Activated CD4-positive, alpha-beta T cell treated with anti-CD3 and anti-CD28 coated beads for 4 hours (primary cell): ENCODE data around the gene LRRC28.
A peak's percentile ranks its signal among the peaks of the same experiment; 100 is the strongest.

Source experiments
- DNase-seq, 2 donors: peaks; one replicate each; pipeline ENCODE4 v3.0.0-alpha.2; 2020

The LRRC28 gene

DNA sequence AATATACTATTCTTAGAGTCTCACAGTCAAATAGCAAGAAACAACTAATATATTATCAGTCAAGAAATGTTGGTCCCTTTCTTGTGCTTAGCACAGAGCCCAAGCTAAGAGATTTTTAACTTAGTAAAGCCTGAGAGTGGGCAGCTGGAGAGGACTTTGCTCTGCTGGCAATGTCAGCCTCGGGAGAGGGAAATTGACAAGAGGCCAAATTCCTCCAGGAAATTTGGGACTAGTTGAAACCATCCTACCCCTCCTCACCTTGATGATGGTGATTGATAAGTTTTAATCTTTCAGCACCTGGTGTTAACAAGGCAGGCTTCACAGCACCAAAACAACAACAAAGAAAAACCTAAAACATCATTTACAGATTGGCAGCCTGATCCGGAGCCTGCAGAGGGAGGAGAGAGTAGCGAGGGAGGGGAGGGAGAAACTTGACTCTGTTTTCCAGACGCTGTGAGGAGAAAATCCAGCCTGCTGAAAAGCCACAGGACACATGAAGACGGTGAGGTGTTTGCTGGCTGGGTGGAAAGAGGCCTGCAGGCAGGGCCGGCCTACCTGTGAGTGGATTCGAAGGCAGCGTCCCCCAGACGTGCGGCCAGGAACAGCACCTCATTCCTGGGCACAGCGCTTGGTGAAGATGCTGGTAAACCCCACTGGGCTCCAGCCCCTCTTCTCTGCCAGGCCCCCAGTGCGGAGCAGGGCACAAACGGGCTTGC, 150.9 kb downstream of the LRRC28 start:
- DNase-seq = no peak

DNA sequence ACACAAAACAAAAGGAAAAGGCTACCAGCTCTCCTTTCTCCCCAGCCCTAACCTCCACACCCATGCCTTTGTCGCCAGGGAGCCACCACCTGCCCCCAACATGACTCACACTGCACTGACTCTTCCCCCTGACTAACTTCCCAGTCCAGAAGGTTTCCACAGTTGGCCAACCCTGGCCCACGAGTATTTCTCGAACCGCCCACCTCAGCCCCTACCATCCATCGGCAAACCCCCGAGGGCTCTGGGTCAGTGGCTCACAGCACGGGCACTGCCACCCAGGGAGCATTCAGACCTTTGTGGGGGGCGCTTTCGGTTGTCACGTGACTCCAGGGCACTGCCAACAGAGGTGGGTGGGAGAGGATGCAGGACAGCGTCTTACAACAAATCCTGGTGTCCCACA, 152.3 kb downstream of the LRRC28 start:
- no peak for DNase-seq

DNA sequence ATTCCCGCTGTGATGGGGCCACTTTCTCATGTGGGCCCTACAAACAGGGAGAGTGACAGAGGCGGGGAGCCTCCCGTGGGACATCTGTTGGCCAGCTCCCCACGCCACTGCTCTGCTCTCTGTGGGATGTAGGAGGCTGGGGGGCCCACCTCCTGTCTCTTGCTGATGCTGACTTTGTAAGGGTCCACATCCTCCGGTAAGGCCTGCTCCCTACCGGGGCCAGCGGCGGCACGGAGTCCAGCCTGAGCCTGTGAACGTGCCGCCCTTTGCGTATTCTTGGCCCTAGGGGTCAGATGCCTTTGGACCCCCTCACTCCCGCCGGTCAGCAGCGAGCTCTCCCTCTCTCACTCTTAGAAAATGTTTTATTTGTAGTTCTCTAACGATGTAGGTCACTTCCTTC, 153.2 kb downstream of the LRRC28 start:
- no peak for DNase-seq

DNA sequence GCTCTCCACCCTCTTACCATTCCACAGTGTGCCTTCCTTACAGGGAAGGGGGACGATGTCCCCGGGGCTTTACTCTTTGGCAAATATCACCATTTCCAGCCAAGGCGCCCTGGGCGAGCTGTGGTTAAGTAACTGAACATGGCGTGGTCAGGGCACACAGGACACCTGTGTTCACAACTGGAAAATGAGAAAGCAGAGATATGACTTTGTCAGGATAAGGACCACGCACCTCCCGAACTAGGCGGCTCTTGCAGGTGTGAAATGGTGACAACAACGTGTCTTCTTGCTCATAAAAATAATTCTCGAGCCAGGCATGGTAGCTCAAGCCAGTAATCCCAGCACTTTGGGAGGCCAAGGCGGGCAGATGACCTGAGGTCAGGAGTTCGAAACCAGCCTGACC, 154.8 kb downstream of the LRRC28 start:
- no peak for DNase-seq

DNA sequence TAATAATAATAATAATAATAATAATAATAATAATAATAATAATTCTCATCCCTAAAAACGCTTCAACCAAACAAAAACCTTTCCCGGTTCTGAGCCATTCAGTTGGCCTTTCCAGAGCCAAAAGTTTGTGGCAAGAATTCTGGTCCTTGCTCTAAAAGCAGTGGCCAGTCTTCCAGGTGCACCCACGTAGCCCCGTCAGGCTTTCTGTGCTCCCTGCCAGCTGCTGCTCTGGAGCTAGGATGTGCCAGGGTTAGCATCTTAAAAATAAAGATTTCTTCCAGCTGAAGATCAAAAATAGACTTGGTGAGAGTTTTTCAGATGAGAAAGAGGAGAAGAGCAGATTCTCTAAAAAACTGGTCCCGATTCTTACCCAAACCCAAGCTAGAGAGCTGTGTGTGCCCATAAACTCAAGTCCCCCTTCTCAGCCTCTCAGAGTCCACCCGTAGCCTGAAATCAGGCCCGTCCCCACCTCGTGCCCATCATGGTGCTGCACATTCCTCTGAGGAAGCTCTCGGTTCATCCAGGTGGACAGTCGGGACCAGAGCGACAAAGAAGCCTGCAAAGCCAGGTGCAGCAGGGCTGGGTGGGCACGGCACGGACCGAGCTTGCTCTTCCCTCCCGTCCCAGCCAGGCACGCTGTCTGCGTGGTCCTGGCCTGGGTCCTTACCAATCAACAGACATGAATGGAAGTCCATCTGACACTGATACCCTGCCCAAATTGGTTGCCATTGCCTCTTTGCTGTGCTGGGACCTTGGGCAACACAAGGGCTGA, 155.6 kb downstream of the LRRC28 start:
- no peak for DNase-seq

DNA sequence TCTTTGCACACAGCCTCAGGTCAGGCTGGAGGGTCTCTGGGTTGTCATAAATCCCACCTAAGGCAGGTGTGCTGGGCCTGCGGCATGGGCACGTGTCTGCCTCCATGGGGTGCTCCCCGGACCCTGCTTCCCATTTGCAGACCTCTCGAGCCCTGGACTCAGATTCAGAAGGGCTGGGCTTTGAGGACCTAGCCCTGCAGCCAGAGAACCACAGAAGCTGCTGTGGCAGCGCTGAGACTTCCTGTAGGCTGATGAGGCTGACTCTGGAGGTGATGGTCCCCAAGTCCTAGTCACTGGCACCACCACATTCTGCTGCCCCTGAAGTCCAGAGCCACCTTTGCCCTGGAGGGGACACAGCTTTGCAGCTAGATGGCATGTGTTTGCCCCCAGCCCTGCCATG, 156.4 kb downstream of the LRRC28 start:
- DNase-seq = no peak

DNA sequence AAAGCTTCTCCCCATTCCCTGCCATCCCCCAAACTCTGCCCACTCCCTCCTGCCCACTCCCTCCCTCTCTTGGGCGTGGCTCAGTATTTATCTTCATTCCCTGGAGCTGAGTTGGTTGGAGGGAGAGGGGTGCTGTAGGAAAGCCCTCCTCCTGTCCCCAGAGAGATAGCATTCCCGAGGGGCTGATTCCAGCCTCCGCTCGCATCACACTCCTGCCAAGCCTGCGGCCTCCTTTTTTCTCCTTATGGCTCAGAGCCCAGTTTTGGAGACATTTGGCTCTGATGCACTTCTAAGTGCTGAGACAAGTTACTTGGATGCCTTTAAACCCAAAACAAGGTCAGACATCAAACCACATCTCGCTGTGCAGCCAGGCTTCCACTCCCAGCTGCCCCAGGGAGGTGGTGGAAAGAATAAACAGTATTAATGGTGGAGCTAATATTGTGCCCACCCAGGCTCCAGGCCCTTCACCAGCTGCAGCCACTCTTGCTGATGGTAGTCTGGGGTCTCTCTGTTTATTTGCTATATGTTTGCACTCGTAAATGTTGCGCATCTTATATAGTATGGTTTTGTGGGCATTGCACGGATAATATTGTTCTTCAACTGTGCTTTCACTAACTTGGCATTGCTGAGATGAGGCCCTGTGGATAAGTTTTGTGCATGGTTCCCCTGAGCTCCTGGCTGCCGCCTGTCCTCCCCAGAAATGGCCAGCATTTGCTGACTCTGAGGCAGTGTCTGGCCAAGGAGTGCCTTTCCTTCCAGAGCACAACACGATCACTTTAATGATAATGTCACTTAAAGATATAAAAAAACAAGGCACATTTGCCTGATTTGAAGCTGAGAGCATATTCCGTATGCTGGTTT, 157.2 kb downstream of the LRRC28 start:
- DNase-seq = no peak

DNA sequence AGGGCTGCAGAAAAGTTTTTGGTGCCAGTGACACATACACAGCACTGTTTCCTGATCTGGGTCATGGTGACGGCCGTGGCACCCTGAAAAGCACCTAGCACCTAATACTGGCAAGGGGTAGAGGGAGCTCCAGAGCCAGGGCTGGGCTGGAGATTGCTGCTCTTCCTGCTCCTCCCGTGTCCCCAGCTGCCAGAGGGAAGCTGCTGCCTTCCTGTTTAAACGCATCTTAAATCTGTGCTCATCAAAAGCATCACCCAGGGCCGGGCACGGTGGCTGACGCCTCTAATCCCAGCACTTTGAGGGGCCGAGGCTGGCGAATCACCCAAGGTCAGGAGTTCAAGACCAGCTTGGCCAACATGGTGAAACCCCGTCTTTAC, 157.8 kb downstream of the LRRC28 start:
- peak in 1 of 2 donors; percentile 34 for DNase-seq

DNA sequence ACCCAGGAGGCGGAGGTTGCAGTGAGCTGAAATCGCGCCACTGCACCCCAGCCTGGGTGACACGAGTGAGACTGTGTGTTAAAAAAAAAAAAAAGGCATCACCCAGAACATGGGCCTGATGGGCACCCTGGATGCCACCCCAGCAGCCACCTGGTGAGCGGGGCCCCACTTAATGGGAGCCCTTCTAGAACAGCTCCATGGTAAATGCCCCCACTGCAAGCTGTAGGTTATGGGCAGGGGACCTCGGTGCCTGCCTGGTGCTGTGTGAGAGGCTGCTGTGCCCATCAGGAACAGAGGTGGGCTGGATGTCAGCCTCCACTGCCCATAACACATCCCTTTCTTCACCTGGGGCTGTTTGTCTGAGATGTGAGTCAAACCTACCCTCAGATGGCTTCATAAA, 158.3 kb downstream of the LRRC28 start:
- no peak for DNase-seq

DNA sequence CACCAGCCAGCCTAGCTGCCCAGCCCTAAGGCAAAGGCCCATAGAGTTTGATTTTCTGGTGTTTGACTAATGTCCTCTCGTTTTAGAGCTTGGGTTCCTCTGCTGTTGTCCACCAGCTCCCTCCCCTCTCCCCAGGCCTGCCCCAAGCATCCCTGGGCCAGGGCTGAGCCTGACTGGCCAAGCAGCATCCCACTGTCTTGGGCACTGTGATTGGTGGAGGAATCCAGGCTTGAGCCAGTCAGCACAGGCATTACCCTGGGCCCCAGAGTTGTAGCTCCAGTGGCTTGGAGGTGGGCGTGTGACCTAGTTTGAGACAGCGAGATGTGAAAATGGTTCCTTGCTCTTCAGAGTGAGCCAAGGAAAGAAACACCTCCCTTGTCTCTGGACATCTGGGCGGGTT, 159.2 kb downstream of the LRRC28 start:
- DNase-seq = no peak

DNA sequence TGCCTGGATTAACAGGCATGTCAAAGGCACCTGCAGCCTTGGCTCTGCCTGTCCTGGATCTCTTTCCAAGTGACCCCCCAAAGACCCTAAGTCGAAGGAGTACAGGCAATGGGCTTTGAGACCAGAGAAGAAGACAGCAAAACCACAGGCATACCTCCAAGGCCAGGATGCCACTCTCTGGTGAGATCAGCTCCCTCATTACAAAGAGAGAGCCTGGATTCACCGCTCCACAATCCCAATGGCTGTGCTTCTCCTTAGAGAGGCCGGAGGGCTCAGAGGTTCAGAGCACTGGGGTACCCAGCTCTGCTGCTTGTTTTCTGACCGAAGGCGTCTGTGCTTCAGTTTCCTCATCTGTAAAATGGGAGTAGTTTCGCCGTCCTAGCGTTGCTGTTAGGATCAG, 160.0 kb downstream of the LRRC28 start:
- DNase-seq = no peak

DNA sequence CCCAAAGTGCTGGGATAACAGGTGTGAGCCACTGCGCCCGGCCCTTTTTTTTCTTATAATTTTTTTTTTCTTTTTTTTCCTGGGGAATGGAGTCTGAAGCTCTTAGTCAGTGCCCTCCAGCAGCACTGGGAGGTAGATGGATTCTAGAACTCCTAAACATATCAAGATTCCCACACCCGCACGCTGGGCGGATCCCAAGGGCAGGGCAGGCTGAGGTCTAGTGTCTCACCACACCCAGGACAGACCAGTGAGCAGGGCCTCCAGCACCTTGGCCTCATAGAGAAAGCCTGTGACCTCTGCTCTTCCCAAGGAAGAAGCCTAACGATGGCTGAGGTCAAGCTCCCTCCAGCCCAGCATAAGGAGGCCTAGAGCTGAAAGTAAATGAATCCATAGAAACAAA, 160.8 kb downstream of the LRRC28 start:
- DNase-seq = no peak

DNA sequence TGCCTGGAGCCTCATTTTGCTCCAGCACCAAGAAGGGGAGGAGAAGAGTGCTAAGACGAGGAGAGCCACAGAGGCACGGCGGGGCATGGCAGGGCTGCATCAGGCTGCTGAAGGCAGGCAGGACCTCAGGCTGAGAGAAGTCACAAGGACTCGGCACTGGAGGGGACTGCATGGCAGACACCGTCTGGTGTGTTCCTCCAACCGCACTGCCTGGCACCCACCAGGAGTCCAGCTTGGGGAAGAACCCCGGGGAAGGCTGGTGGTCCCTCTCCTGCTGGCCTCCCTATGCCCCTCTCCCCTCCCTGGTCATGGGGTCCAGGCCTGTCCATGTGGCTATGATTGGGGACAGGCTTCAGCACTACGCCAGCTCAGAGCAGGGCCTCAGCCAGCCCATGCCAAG, 161.3 kb downstream of the LRRC28 start:
- no peak for DNase-seq

DNA sequence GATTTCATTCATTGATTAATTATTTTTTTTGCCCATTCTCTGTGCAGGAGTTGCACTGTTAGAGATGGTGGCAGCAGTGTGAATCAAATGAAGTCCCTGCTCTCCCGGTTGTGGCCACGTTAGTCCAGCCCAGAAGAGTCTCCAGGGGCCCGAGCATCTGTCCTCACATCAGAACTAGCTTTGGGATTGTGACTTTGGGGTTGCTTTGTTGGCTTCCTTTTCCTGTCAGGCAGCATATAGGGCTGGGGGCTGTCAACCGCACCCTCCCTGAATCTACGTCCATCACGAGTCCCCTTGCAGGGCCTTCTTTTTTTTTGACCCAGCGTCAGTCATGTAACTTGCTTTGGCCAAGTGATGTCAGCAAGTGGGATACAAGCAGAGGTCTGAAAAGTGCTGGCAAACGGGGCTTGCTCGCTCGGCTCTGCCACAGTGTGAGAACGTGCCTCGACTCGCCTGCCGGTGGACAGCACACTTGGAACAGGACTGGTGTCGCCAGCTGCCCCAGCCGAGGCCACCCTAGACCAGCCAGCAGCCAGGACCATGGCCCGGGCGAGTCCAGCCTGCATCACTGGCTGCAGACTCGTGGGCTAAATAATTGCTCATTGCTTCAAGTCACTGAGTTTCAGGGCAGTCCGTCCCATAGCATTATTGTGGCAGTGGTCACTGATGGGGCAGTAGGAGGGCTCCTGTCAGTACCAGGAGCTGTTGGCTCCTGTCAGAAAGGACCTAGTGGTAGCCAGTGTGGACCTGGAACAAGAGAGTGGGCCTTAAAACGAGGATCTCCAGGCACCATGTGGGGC, 162.9 kb downstream of the LRRC28 start:
- DNase-seq = no peak

DNA sequence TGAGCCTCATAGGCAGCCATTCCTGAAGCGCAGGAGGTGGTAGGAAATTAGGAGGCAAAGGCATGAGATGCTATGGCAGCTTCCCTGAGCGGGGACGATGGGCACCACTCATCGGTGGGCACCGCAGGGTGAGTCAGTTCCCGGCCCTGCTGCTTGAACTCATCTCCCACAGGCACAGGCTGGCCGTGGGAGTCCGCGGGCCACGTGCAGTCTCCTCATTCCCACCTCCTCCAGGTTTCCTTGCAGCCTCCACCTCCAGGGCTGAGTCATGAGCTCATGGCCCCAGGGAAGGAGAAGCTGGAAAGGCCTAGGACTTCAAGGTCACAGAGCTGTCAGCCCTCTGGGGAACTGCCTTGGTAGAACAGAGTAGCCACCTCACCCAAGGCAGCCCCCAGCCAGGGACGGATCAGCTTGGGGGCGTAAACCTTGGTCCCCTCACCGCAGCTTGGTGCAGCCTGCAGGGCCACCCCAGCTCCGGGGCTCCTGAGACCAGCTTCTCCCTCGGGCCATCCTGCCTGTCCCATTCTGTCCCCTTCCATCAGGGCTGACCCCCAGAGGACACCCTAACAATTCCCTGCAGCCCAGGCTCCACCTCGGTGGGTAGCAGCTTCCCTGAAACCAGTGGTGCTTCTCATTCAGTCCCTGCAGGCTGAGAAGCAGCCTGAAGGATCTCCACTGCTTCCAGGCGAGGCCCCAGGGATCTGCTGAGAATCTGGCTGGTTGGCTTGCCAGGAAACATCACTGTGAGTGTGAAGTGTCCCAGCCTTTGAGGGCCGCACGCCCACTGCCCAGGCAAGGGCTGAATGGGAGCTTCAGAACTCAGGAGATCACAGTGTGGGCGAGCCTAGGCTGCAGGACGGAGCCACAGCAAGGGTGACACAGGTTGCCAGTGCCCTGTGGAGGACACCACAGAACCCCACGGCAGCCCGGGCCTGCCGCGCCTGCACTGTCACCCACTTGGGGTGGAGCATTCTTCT, 163.8 kb downstream of the LRRC28 start:
- no peak for DNase-seq

DNA sequence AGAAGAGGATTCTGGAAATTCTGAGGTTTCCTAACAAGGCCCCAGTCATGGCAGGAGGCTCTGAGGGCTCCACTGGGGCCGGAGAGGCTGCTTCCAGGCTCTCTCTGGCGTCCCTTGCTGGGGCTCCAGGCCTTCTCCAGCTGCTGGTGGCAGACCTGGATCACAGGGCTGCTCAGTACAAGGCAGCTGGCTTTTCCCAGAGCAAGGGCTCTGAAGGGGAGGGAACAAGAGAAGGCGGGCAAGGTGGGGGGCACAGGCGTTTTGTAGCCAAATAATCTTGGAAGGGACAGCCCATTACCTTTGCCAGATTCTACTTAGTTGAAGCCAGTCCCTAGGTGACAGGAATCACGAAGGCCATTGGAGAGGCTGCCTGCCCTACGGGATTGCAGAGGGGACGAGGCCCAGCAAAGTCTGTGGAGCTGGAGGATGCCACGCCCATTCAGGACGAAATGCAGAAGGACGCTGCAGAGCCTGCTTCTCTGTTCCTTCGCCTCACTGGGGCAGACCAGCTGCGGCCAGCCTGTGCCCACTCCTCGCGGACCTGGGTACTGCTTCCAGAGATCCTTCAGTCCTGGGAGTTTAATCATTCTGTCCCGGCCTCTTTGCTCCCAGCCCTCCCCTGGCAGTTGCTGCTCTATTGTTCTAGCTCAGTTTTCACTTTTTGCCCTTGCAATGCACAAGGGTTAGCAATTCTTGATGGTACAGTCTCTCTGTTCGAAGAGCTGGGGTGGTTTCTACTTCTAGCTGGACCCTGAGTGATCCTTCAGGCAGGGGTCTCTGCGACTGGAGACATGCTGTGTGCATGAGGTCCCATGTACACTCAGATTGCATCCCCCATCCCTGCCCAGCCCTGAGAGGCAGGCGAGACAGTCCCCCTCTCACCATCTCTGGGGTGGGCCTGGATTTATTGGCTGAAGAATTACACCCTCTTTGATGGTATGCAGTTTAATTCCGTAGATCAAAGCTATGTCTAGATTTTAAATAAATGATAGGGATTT, 165.2 kb downstream of the LRRC28 start:
- no peak for DNase-seq

DNA sequence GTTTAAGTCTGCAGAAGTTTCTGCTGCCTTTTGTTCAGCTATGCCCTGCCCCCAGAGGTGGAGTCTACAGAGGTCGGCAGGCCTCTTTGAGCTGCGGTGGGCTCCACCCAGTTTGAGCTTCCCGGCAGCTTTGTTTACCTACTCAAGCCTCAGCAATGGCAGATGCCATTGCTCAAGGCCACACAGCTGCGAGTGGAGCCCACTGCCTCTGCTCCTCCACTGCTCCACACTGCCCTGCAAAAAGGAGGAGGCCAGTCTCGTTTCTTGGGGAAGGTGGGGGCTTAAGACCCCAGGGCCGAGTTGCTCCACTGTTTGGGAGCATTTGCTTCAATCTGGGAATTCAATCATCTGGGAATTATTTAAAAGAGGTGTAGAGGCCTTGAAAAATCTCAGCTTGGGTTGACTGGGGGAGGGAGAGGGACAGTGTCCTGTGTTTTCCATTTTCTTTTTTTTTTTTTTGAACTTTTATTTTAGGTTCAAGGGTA, 169.9 kb downstream of the LRRC28 start:
- peak; percentile 23 to 36 for DNase-seq

DNA sequence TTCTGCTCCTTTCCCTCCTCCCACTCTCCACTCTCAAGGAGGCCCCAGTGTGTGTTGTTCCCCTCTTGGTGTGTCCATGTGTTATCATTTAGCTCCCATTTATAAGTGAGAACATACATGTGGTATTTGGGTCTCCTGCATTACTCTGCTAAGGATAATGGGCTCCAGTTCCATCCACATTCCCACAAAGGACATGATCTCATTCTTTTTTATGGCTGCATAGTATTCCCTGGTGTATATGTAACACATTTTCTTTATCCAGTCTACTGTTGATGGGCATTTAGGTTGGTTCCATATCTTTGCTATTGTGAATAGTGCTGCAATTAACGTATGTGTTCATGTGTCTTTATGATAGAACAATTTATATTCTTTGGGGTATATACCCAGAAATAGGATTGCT, 170.5 kb downstream of the LRRC28 start:
- DNase-seq = no peak

DNA sequence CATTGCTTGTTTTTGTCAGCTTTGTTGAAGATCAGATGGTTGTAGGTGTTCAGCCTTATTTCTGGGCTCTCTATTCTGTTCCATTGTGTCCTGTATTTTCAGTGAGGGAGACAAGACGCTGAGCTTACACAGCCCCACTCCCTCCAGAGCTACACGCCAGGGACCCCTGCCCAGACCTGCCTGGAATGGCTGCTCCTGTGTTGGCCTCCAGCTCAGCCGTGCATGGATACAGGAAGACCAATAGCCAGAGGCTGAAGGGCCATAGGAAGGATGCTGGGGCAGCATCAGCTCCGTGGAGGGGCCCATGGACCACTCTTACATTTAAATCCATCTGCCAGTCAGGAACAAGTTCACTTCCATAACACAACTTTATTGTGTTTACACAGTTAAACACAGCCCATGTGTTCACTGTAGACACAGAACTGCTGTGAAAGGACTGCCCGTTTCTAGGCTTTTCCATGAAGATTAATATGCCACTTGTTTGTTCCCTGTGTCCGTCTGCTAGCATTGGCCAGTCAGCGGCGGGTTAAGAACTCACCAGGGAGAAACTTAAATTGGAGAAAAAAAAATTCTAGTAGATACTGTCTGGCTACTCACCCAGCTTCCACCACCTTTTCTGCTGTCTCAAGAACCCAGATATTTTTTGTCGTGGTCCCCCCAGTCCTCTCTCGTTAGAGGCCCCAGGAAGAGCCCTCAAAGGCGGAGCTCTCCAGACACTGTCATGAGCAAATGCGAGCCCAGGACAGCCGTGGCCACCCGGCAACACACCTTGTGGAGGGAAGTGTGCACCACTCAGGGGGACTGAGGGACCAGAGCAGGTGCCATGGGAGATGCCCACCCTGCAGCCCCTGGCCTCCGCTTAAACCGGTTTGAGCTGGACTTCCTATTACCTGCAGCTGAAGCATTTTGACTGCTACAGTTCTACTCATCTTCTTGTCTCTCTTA, 172.2 kb downstream of the LRRC28 start:
- no peak for DNase-seq
